CD4-positive, alpha-beta T cell (primary cell): ENCODE data around the gene AUTS2. TPM values are rescaled to one million over a fixed set of nuclear protein-coding genes. Genes with fewer than 3 reads are reported as not detected.

Source experiments
- ATAC-seq: fragments of 200-7000 bp; cut with Tn5 transposase; one replicate; pipeline ENCODE4 v1.10.0; 2022; ENCODE audit warnings: mild to moderate bottlenecking; ENCODE audit not compliant: poor library complexity
- CTCF ChIA-PET: fragments of 350-600 bp; sonication (Branson Sonifier 250); formaldehyde crosslinking; loops from one replicate; lab custom pipeline; 2021; ENCODE audit warnings: antibody characterized with exemption, inconsistent platforms; lab: Charles Lee
- POLR2A ChIA-PET: fragments of 350-600 bp; sonication (Branson Sonifier 250); formaldehyde crosslinking; loops from one replicate; lab custom pipeline; 2021; ENCODE audit warnings: antibody characterized with exemption, inconsistent platforms; lab: Charles Lee
- DNase-seq, 14 experiments: peaks; one replicate each; pipeline ENCODE4 v3.0.0-alpha.2; 2013 to 2020; ENCODE audit warnings: mixed read lengths in 2 of 14
- H3K27ac ChIP-seq, 2 donors: one replicate each; pipeline versions ENCODE4 v1.5.1 to v1.7.0; 2013; ENCODE audit warnings: low read length in 2 of 2, low read depth in 1 of 2, mild to moderate bottlenecking in 1 of 2
- H3K27me3 ChIP-seq, 2 experiments: 1 replicate in 1 of 2; 2 replicates in 1 of 2; pipeline versions ENCODE4 v1.6.1 to v1.7.0; 2013; ENCODE audit warnings: low read length in 2 of 2, control low read depth in 1 of 2, mild to moderate bottlenecking in 1 of 2, moderate library complexity in 1 of 2; ENCODE audit not compliant: insufficient read depth in 2 of 2, control insufficient read depth in 1 of 2
- H3K36me3 ChIP-seq: one replicate; pipeline ENCODE4 v1.6.1; 2013; ENCODE audit warnings: low read length, control low read depth; ENCODE audit not compliant: insufficient read depth
- H3K4me1 ChIP-seq: one replicate; pipeline ENCODE4 v1.6.1; 2013; ENCODE audit warnings: low read length, control low read depth; ENCODE audit not compliant: insufficient read depth
- H3K4me3 ChIP-seq: one replicate; pipeline ENCODE4 v1.5.1; 2013; ENCODE audit warnings: mild to moderate bottlenecking, low read length, moderate library complexity
- H3K9me3 ChIP-seq, 2 experiments: 1 replicate in 1 of 2; 2 replicates in 1 of 2; pipeline versions ENCODE4 v1.6.1 to v1.7.0; 2013; ENCODE audit warnings: low read length in 2 of 2, mild to moderate bottlenecking in 2 of 2, control low read depth in 1 of 2, moderate library complexity in 1 of 2; ENCODE audit not compliant: control insufficient read depth in 1 of 2, insufficient read depth in 1 of 2
- H3K27ac Mint-ChIP-seq: one replicate; pipeline ENCODE4 v1.8.0; 2020; ENCODE audit warnings: mixed read lengths
- H3K27me3 Mint-ChIP-seq: one replicate; pipeline ENCODE4 v1.8.0; 2021; ENCODE audit warnings: mixed read lengths
- H3K36me3 Mint-ChIP-seq: one replicate; pipeline ENCODE4 v1.8.0; 2021; ENCODE audit warnings: low read depth, mixed read lengths
- H3K4me1 Mint-ChIP-seq: one replicate; pipeline ENCODE4 v1.8.0; 2021; ENCODE audit warnings: low read depth, mixed read lengths
- H3K4me3 Mint-ChIP-seq: one replicate; pipeline ENCODE4 v1.8.0; 2020; ENCODE audit warnings: mild to moderate bottlenecking, mixed read lengths
- H3K9me3 Mint-ChIP-seq: one replicate; pipeline ENCODE4 v1.8.0; 2020; ENCODE audit warnings: mixed read lengths
- intact Hi-C, 2 experiments: fragments of 100-400 bp; cut with DNase I in 1 of 2; cut with micrococcal nuclease in 1 of 2; formaldehyde crosslinking; loops; one replicate each; pipeline versions ENCODE4 v1.15.1 to v1.9.0; 2023 to 2025; cut with DNase I, micrococcal nuclease
- total RNA-seq, 174 experiments: library from RNA in 2 of 174; stranded (reverse) in 2 of 174; gene quantifications; one replicate each; pipeline ENCODE4 v1.2.3 and lab custom pipeline; 2021 to 2026
- TF ChIP-seq, protein P1 (sequence below): fragments of 200-600 bp; IDR thresholded peaks from one replicate; pipeline ENCODE4 v1.8.0; 2022; ENCODE audit warnings: antibody characterized with exemption, mild to moderate bottlenecking

AUTS2 gene
- total RNA-seq, 2 experiments from 2014 or later: 43.6 to 47.6 TPM

GRCh38 chr7:70587739-70588138 lies 989.5 kb downstream of the AUTS2 start:
- Mint-ChIP-seq H3K9me3 (no peaks in the 10 kb centered on the region), H3K27ac (no peak overlapping the region), H3K4me3 (no peak overlapping the region), H3K4me1 (no peaks in the 10 kb centered on the region), H3K27me3 (no peaks in the 10 kb centered on the region), H3K36me3 (no peaks in the 10 kb centered on the region)
- intact Hi-C loops: loop anchor here in 1 of 2 experiments (10.0 kb wide), 1 partner anchor 107 kb away; no protein-coding TSS in a partner anchor
- ChIA-PET CTCF (no interaction called here), POLR2A (no interaction called here)
- Histone ChIP-seq H3K9me3 (no peaks in the 10 kb centered on the region), H3K27ac (no peak overlapping the region), H3K27me3 (no peaks in the 10 kb centered on the region), H3K36me3 (no peaks in the 10 kb centered on the region), H3K4me1 (no peaks in the 10 kb centered on the region), H3K4me3 (no peak overlapping the region)
- DNase-seq (no peak), ATAC-seq (no peak)
- TF ChIP-seq, protein P1, sequence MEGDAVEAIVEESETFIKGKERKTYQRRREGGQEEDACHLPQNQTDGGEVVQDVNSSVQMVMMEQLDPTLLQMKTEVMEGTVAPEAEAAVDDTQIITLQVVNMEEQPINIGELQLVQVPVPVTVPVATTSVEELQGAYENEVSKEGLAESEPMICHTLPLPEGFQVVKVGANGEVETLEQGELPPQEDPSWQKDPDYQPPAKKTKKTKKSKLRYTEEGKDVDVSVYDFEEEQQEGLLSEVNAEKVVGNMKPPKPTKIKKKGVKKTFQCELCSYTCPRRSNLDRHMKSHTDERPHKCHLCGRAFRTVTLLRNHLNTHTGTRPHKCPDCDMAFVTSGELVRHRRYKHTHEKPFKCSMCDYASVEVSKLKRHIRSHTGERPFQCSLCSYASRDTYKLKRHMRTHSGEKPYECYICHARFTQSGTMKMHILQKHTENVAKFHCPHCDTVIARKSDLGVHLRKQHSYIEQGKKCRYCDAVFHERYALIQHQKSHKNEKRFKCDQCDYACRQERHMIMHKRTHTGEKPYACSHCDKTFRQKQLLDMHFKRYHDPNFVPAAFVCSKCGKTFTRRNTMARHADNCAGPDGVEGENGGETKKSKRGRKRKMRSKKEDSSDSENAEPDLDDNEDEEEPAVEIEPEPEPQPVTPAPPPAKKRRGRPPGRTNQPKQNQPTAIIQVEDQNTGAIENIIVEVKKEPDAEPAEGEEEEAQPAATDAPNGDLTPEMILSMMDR: no peak

DNA sequence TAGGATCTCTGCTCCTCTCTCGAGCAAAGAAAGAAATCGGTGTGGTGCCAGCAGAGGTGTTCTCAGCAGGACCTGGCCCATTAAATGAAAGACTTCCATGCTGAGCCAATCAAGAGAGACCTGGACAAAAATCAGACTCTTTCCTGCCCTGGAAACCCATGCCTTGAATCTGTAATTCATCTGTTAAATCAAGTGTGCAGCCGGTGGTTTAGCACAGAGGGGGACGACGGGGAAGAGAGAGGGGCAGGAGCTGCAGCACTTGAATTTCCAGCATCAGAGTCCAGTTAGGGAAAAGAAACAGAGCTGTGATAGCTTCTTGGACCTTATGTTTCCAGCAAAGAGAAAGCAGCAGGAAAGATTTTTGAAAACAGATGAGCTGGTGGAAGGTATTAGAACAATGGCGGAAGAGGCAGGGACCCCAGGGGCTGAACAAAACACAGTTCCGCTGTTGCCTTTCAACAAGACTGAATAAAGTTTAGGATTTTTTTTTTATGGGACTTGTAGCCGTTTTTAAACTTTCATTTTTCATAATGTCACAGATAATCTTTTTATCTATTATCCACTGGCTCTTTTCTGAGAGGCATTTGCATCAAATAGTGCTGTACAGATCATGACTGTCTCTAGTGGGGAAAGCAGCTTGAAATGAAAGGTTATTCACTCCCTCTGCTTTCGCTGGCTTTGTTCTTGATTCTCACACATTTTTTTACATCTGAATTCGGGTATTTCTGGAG lies 990.1 kb downstream of the AUTS2 start:
- Mint-ChIP-seq H3K27ac (no peak overlapping the region), H3K4me3 (no peak overlapping the region), H3K36me3 (no peaks in the 10 kb centered on the region), H3K4me1 (no peaks in the 10 kb centered on the region), H3K27me3 (no peaks in the 10 kb centered on the region), H3K9me3 (no peaks in the 10 kb centered on the region)
- no peaks in the 10 kb centered on the region for H3K9me3 ChIP-seq
- no peaks in the 10 kb centered on the region for H3K36me3 ChIP-seq
- H3K4me1 ChIP-seq: no peaks in the 10 kb centered on the region
- intact Hi-C loops: loop anchor here in 1 of 2 experiments (10.0 kb wide), 1 partner anchor 106 kb away; no protein-coding TSS in a partner anchor
- no peaks in the 10 kb centered on the region for H3K27me3 ChIP-seq
- H3K4me3 ChIP-seq: no peak overlapping the region
- TF ChIP-seq, protein P1: no peak
- POLR2A ChIA-PET: no interaction called here
- DNase-seq (no peak), ATAC-seq (no peak)
- CTCF ChIA-PET: no interaction called here
- H3K27ac ChIP-seq: no peak overlapping the region

DNA sequence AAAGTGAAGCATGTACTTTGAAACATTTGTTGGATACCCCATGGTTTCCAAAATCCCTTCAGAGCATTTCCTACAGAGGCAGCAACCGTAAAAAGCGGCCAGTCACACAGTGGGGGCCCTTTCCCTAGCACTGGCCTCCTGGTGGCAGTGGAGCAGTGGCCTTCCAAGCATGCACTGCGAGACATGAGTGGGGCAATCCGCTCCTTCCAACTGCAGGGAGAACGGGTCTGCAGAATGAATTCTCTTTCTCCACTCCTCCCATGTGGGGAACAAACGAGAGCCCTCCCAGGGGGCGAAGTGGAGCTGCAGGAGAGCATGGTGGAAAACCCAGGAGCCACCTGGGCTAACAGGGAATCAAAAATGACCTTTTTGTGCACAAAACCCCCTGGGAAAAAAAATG lies 990.7 kb downstream of the AUTS2 start:
- TF ChIP-seq, protein P1: no peak
- no peak for DNase-seq
- Mint-ChIP-seq H3K9me3 (no peaks in the 10 kb centered on the region), H3K4me1 (no peaks in the 10 kb centered on the region), H3K4me3 (no peak overlapping the region), H3K27me3 (no peaks in the 10 kb centered on the region), H3K27ac (no peak overlapping the region), H3K36me3 (no peaks in the 10 kb centered on the region)
- ChIA-PET CTCF (no interaction called here), POLR2A (no interaction called here)
- no peaks in the 10 kb centered on the region for H3K36me3 ChIP-seq
- intact Hi-C loops: loop anchor here in 1 of 2 experiments (10.0 kb wide), 1 partner anchor 106 kb away; no protein-coding TSS in a partner anchor
- no peaks in the 10 kb centered on the region for H3K4me1 ChIP-seq
- no peaks in the 10 kb centered on the region for H3K9me3 ChIP-seq
- no peak for ATAC-seq
- no peak overlapping the region for H3K4me3 ChIP-seq
- H3K27ac ChIP-seq: no peak overlapping the region
- H3K27me3 ChIP-seq: no peaks in the 10 kb centered on the region
